Activated CD8-positive, alpha-beta memory T cell treated with anti-CD3 and anti-CD28 coated beads for 1 hour (primary cell): ENCODE results near the gene CDK2AP2.
"Not testable (repeated sequence)": the region's sequence is repeated elsewhere in the genome, so short reads cannot be mapped to it uniquely, and the experiment has no call there.

Experiments used
- DNase-seq, 2 donors: peaks; one replicate each; pipeline ENCODE4 v3.0.0-alpha.2; 2020; ENCODE audit warnings: low read depth in 1 of 2; ENCODE audit errors: extremely low read depth in 1 of 2

CDK2AP2 gene, protein sequence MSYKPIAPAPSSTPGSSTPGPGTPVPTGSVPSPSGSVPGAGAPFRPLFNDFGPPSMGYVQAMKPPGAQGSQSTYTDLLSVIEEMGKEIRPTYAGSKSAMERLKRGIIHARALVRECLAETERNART

DNA sequence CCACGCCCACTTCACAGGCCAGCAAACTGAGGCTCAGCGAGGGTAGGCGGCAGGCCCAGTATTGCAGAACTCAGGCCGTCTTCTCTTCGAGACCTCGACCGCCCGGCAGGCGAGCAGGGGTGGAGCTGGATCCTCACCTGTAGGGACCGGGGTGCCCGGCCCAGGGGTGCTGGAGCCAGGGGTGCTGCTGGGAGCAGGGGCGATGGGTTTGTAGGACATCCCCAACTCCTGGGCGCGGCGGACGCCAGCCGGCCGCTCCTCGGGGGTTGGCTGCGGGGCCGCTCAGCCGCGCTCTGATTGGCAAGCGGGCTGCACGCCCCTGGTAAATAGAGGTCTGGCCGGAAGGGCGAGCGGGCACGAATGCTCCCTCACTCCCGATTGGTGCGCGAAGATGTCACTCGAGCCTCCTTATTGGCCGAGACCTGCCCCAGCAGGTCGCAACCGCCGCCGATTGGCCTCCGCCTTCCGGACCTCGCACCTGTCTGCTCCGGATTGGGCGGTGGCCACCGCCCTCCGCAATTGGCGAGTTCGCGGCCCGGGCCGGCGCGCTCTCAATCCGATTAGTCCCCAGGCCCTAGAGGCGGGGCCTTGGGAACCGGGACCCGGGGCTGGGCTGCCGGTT, at the start of gene CDK2AP2:
TSS of gene CDK2AP2 (minus strand) at position 299 of the 622 bp plus-strand sequence. CDS start at position 219, 80 bp downstream.
- peak; percentile 90 to 93 for DNase-seq

DNA sequence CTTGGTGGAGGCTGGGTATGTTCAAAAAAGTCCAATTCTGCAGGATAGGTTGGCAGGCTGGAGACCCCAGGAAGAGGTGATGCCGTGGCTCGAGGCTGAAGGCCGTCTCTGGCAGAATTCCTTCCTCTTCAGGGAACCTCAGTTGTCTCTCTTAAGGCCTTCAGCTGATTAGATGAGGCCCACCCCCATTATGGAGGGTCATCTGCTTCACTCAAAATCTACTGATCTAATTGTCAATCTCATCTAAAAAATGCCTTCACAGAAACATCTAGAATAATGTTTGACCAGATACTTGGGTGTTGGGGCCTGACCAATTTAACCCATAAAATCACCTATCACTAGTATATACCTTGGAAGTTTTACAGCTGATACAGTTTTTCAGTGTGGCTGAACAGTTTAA, 48.3 kb upstream of the CDK2AP2 start:
- DNase-seq: no peak

DNA sequence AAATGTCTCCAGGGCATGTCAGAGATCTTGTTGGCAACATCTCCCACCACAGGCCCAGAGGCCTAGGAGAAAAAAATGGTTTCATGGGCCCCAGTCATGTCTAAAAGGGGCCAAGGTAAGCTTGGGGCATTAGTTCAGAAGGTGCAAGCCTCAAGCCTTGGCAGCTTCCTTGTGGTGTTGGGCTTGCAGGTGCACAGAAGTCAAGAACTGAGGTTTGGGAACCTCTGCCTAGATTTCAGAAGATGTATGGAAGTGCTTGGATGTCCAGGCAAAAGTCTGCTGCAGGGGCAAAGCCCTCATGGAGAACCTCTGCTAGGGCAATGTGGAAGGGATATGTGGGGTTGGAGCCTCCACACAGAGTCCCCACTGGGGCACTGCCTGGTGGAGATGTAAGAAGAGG, 43.7 kb upstream of the CDK2AP2 start:
- DNase-seq: not testable (repeated sequence)

DNA sequence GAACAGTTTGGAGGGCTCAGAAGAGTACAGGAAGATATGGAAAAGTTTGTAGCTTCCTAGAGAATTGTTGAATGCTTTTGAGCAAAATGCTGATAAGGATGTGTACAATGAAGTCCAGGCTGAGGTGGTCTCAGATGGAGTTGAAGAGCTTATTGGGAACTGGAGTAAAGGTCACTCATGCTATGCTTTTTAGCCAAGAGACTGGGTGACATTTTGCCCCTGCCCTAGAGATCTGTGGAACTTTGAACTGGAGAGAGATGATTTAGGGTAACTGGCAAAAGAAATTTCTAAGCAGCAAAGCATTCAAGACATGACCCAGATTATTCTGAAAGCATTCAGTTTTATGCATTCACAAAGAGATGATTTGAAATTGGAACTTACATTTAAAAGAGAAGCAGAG, 43.2 kb upstream of the CDK2AP2 start:
- no peak for DNase-seq

DNA sequence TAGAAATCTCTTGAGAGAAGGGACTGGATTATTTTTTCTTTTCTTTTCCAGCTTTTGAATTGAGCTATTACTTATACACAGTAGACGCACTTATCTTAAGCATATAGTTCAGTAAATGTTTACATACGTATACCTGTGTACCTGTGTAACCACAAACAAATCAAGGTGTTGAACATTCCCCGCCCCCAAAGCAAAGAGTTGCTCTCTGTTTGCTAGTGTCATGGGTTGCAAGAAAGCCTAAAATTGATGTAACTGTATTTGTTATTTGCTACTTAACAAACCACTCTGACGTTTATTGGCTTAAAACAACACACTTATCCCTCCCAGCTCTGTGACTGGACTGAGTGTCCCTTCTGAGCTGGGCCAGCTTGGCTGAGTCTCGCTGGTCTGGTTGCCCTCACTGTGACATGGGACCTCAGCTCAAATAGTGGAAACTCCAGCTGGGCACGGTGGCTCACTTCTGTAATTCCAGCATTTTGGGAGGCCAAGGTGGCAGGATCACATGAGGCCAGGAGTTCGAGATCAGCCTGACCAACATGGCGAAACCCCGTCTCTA, 40.7 kb upstream of the CDK2AP2 start:
- no peak for DNase-seq

DNA sequence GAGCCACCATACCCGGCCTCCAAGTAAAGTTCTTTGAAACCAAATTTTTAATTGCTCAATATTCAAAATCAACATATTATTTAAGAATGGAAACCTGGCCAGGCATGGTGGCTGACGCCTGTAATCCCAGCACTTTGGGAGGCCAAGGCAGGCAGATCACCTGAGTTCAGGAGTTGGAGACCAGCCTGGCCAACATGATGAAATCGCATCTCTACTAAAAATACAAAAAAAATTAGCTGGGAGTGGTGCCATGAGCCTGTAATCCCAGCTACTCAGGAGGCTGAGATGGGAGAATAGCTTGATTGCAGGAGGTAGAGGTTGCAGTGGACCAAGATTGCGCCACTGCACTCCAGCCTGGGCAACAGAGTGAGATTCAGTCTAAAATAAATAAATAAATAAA, 40.1 kb upstream of the CDK2AP2 start:
- not testable (repeated sequence) for DNase-seq

DNA sequence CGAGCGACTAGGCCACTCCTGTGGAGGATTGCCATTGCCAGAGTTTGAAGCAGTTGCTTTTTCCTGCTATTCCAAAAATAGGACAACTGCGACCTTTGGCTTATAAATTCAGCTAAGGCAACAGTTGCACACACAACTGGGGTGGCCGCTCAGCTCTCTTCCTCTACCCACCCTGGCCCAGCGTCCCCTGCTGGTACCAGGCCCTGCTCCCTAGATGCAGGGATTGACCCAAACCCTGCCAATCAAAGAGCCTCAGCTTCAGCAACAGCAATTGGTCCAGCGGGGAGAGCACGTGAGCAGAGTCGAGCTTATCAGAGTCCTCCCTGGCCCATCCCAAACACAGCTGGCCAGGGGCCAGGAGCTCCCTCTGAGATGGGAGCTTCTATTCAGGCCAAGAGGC, 37.3 kb upstream of the CDK2AP2 start:
- no peak for DNase-seq

DNA sequence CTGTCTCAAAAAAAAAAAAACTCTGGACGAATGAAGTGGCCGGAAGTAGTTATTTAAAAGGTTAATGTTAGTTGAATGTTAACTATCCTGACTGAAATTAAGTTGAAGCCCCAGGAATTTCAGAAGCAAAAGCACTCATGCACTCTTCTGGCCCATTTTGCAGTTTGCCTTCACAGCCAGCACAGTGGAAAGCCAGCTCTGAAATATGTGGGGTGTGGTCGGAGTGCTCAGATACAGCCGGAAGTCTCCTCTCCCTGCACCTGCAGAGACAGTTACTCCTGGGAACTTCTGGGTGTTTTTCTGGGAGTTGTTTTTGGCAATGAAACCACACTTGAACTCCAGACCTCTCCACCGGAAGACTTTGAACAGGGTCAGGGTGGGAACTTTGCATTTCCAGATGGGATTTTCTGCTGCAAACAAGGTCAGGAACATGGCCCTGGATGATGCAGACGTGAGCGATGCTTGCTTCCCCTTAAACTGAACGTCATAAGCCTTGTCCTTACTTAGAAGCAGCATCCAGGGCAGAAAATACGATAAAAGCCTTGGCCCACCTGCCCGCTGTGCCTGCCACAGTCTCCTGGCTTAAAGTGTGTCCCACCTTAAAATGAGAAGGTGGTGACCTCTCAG, 36.8 kb upstream of the CDK2AP2 start:
- DNase-seq: no peak

DNA sequence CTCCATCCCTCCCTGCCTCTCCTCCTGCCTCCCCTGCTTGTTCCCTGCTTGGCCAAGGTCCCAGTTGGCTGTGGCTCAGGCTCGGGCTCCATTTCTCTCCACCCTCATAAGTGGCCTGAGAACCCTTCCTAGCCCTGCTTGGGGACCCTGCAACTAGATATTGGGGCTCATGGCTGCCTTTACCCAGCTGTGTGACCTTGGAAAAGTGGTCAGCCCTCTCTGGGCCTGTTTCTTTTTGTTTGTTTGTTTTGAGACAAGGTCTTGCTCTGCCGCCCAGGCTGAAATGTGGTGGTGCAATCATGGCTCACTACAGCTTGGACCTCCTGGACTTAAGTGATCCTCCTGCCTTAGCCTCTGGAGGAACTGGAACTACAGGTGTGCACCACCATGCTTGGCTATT, 35.6 kb upstream of the CDK2AP2 start:
- DNase-seq: no peak

DNA sequence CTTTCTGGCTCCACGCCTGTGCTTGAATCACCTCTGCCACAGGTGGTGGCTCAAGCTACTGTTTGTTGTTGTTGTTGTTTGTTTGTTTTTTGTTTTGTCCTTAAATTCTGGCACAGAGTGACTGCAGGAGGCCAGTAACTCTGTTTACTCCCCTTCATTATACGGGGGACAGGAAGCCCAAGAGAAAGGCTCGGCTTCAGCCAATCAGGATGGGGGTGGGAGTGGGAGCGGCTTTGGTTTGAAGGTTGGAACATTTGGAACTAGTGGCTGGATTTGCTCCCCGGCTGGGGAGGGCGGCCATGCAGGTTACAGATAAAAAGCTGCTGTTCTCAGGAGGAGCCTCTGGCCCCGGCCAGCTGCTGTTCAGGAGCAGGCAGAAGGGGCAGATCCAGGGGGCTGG, 35.0 kb upstream of the CDK2AP2 start:
- no peak for DNase-seq

DNA sequence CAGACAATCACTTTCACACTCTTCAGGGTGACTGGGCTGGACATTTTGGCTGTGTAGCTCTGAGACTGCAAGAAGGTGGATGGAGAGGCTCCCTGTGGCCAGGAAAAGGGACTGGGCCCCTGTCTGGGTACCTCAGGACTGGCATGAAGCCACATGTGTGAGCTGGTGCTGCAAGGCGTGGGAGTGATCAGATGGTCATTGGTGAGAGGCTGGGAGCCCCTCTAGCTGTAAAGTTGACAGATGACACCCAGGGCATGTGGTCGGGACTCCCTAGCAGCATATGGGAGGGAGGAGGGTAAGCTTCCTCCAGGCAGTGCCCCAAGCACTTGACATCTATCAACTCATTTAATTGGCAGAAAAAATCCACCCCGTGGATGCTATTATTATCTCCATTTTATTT, 34.2 kb upstream of the CDK2AP2 start:
- no peak for DNase-seq

DNA sequence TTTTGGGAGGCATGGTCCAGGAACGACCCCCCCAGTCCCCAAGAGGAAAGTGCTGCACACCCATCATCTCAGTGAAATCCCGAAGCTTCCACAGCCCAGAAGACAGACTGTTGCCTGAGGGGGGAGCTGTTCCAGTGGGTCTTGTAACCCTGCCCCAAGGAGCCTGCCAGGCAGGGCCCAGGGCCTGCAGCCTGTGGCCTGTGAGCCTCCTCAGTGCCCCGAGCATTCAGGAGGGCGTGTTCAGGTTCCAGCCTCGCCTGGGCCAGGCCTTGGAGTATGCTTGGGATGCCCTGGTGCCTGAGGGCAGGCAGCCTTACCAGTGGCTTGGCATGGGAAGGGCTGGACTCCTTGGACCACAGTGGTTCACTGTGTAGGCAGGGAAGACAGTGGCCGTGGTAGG, 33.2 kb upstream of the CDK2AP2 start:
- no peak for DNase-seq

DNA sequence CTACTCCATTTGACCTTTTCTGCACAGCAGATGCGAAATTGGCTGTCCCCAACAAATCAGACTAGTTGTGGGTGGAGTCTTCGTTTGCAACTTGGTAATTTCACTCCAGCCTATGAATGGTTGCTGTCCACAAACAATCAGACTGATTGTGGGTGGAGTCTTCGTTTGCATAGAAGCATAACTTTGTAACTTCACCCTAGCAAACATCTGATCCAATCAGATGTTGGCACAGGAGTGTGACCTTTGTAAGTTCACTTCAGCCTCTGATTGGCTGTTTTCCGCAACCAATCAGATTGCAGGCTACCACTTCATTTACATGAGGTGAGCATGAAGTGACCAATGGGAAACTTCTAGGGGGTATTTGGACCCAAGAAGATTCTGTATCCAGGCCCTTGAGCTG, 31.6 kb upstream of the CDK2AP2 start:
- no peak for DNase-seq

DNA sequence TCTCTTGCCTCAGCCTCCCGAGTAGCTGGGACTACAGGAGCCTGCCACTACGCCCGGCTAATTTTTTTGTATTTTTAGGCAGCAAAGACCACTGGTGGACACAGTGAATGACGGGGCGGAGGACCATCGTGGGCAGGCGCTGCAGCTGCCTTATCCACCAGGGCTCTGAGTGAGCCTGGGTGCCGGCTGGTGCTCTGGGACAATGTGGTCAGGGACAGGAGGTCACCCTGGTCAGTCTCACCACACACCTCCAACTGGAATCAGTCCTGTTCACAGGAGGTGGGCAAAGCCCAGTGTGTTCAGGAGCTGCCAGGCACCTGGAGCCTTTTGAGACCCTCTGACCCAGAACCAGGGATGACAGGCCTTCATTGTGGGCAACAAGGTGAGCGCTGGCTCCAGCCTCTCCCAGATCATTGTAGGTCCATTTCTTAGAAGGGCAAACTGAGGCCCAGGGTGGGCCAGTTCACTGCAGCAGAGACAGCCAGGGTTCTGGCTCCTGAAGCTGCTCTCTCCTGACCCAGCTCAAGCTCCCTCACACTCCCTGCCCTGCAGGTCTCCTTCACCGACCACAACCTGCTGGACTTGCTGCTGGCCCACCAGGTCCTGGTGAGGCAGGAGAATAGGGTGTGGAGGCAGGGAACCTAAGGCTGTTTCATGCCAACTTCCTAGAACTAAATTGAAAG, 31.0 kb upstream of the CDK2AP2 start:
- no peak for DNase-seq

DNA sequence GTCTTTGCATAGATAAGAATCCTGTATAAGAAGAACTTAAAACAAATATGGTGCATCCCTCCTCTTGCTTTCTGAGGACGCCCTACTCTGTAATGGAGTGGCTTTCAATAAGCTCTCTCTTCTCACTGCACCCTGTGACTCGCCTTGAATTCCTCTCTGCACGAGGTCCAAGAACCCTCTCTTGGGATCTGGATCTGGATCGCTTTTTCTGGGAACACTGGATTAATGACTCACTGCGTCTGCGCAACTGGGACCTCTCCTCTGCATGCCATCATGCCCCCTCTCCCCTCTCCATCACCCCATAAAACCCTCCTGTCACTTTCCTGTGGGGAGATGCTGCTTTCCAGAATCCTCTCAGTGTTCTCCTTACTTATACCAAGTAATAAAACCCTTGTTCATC, 30.3 kb upstream of the CDK2AP2 start:
- DNase-seq: no peak

DNA sequence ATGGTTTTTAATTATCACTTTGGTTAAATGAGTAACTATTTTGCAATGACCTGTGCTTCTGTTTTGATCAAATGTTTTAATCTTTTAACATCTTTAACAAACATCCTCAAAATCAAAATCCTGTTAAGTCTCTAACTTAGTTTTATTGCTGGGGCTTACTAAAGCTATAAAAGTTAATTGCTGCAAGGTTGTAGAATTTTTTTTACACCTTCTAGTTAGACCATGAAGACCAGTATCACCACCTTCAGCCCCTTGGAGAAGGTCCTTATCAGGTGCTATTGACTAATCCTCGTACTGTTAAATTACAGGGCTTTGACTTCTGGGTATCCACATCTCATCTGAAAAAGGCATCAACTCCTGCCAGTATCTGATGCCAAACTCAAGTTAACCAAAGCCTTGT, 27.6 kb upstream of the CDK2AP2 start:
- no peak for DNase-seq

DNA sequence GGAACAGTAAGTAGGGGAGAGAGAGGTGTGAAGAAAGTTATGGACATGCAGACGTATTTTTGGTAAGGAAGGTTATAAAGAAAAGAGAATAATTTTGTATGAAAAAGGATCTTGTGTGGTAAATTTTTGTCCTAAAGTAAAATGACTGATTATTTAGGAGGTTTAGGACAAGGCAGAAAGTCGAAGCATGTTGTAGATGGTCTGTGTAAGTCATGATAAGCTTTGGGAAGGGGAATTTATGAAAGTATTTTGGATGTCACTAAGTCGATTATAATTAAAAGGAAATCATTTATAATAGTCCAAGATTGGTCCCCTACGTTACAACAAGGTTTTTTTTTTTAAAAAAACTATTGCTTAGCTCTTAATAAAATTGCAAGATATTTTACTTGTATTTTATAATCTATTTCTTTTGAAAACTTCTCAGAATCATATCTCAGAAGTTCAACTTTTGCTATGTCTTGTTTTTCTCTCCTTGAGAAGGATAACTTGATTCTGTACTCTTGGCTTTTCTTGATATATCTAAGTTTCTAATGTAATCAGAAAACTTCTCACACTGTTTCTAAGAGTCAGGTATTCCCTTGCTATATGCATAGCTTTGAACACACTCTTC, 26.2 kb upstream of the CDK2AP2 start:
- no peak for DNase-seq

DNA sequence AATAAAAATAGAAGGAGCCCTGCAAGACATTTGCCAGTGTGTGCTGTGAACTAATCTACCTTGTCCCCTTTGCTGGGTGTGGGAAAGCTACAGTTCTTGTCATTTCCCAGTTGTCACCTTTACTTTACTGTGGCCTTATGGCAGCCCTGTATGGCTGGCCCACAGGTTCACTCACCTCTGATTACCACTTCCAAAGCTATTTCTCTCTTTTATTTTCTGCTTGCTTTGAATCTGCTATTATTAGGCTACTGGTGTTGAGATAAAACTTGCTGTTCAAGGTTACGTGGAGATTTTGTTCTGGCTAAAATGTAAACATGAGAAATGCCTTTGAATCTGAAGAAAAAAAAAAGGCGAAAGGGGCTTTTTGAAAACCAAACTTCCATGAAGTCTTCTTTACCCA, 24.9 kb upstream of the CDK2AP2 start:
- no peak for DNase-seq

DNA sequence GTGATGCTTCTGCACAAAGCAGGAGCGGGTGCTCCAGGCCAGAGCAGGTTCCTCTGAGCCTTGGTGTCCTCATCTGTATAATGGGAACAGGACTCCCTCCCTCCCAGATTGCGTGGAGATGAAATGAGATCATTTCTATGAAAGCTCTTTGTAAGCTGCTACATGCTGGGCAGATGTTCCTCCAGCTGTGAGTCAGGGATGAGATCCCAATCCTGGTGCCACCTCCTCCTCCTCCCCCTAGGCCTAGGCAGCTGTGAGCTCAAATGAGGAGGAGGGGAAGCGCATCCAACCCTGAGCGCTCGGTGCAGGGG, 22.3 kb upstream of the CDK2AP2 start:
- DNase-seq: no peak

DNA sequence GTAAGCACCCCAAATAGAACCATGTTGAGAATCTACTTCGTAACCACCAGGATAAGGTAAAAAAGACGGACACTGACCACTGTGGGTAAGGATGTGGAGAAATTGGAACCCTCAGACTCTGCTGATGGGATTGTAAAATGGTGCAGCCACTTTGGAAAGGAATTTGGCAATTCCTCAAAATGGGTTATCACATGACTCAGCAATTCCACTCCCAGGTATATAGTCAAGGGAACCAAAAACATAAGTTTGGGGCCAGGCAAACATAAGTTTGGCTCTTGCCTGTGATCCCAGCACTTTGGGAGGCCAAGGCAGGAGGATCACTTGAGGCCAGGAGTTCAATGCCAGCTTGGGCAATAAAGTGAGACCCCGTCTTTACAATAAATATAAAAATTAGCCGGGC, 20.4 kb upstream of the CDK2AP2 start:
- DNase-seq: no peak

DNA sequence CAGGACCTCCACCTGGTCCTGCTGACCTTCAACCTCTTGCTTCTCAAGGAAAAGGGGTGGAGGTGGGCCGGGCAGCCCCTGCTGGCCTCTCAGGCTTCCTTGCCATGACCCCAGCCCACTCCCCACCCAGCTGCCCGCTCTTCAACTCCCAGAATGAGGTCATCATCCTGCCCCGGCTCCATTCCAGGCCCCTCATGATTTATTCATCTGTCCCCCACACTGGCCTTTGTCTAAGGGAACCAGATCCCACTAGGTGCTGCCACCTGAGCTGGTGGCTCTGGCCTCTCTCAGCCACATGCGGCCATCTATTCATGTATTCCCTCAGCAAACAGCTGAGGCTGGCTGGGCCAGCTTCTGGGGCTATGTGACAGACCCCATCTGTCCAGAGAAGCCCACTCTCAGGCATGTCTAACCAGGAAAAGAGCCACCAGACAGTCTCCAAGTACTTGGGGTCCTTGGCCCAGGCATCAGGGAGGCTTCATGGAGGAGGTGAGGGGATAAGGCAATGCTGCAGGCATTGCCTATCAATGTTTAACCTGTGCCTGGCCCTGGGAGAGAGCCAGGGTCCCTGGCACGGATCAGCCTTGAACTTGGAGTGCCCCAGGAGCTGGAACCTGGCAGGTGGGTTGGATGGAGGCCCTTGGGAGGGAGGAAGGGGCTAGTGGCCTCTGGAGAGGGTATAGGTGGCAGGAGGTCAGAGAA, 17.5 kb upstream of the CDK2AP2 start:
- no peak for DNase-seq
